ENCODE data around the gene ZNF835. TPM values are rescaled to one million over a fixed set of nuclear protein-coding genes. Genes with fewer than 3 reads are reported as not detected.

ZNF835 gene
- polyA plus RNA-seq, 1 of the 3 experiments (the other 2 are of a cell fraction): not detected

- TF ChIP-seq FOSL2 (IDR thresholded peaks at IDR 0.05; ENCODE audit: borderline replicate concordance, low read depth): no peak
- TF ChIP-seq MEF2A (IDR thresholded peaks at IDR 0.05; ENCODE audit: borderline replicate concordance, low read depth): no peak
- no peak for TF ChIP-seq GABPA (IDR thresholded peaks at IDR 0.05; ENCODE audit: low read depth)
- TF ChIP-seq CTCF (IDR thresholded peaks at IDR 0.05): no peak
- no peak for TF ChIP-seq CHD2 (IDR thresholded peaks at IDR 0.05; ENCODE audit: low read length, partially characterized antibody)
- TF ChIP-seq SMC3 (IDR thresholded peaks at IDR 0.05; ENCODE audit: low read depth, low read length): no peak
- TF ChIP-seq, protein P1, sequence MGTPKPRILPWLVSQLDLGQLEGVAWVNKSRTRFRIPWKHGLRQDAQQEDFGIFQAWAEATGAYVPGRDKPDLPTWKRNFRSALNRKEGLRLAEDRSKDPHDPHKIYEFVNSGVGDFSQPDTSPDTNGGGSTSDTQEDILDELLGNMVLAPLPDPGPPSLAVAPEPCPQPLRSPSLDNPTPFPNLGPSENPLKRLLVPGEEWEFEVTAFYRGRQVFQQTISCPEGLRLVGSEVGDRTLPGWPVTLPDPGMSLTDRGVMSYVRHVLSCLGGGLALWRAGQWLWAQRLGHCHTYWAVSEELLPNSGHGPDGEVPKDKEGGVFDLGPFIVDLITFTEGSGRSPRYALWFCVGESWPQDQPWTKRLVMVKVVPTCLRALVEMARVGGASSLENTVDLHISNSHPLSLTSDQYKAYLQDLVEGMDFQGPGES (IDR thresholded peaks at IDR 0.05; ENCODE audit: low read depth, low read length): no peak
- no peak for TF ChIP-seq FOXJ3 (CRISPR knock-in tag; IDR thresholded peaks at IDR 0.05)
- TF ChIP-seq TEAD4 (IDR thresholded peaks at IDR 0.05; ENCODE audit: borderline replicate concordance, insufficient read depth): no peak
- TF ChIP-seq, protein P2, sequence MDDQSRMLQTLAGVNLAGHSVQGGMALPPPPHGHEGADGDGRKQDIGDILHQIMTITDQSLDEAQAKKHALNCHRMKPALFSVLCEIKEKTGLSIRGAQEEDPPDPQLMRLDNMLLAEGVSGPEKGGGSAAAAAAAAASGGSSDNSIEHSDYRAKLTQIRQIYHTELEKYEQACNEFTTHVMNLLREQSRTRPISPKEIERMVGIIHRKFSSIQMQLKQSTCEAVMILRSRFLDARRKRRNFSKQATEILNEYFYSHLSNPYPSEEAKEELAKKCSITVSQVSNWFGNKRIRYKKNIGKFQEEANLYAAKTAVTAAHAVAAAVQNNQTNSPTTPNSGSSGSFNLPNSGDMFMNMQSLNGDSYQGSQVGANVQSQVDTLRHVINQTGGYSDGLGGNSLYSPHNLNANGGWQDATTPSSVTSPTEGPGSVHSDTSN (IDR thresholded peaks at IDR 0.05): no peak
- TF ChIP-seq USF2 (IDR thresholded peaks at IDR 0.05; ENCODE audit: borderline replicate concordance, low read depth, low read length): no peak
- TF ChIP-seq JUND (IDR thresholded peaks at IDR 0.05): no peak
- no peak for TF ChIP-seq YY1 (IDR thresholded peaks at IDR 0.05; ENCODE audit: low read depth)
- no peak for TF ChIP-seq EP300 (IDR thresholded peaks at IDR 0.05; ENCODE audit: borderline replicate concordance in 1 of 2, low read depth in 1 of 2, low read length in 1 of 2)
- TF ChIP-seq EZH2phosphoT487 (IDR thresholded peaks at IDR 0.05; ENCODE audit: borderline replicate concordance, low read depth): no peak
- no peak for TF ChIP-seq RCOR1 (IDR thresholded peaks at IDR 0.05; ENCODE audit: low read length)
- H3K27ac ChIP-seq (ENCODE audit: low read depth in 2 of 2, low read length in 1 of 2): no peak overlapping the region
- 18% methylated on average over 2 of the region's 6 CpGs for WGBS (ENCODE audit: low lambda C conversion rate)
- no peaks in the 10 kb centered on the region for H3K27me3 ChIP-seq (ENCODE audit: insufficient read depth)
- H3K79me2 ChIP-seq (ENCODE audit: insufficient read depth): no peaks in the 10 kb centered on the region
- no peaks in the 10 kb centered on the region for H3F3A ChIP-seq (replicated peaks; ENCODE audit: insufficient read depth)
- no peak overlapping the region for H3K4me2 ChIP-seq
- H4K20me1 ChIP-seq (ENCODE audit: insufficient read depth): no peaks in the 10 kb centered on the region
- CTCF ChIA-PET: no interaction called here
- no peak for DNase-seq
- H3K36me3 ChIP-seq (replicated peaks in 1 of 2; ENCODE audit: control insufficient read depth in 1 of 2, insufficient read depth in 2 of 2, low read length in 1 of 2): no peaks in the 10 kb centered on the region
- peaks cover 0 to 11% of the 10 kb centered on the region in 2 experiments; a peak in 1 of 4 replicates for H3K4me1 ChIP-seq (ENCODE audit: control insufficient read depth in 1 of 2, insufficient read depth in 2 of 2, low read depth in 1 of 2, low read length in 1 of 2)
- no peaks in the 10 kb centered on the region for H3K9me3 ChIP-seq
- H3K9ac ChIP-seq: no peak overlapping the region
- POLR2A ChIA-PET: no interaction called here
- no peak overlapping the region for H3K4me3 ChIP-seq (ENCODE audit: low read depth in 2 of 2, low read length in 1 of 2)
- H3K9me2 ChIP-seq: no peaks in the 10 kb centered on the region
- no peak overlapping the region for H2AFZ ChIP-seq (ENCODE audit: low read depth)
These were observed 4.2 kb downstream of the ZNF835 start for GRCh38 chr19:56667311-56667870.

Measured in SK-N-SH (cell line).